CD14-positive monocyte (primary cell): ENCODE data around the gene SLCO4A1. TPM values are rescaled to one million over a fixed set of nuclear protein-coding genes. Genes with fewer than 3 reads are reported as not detected.
A peak's percentile ranks its signal among the peaks of the same experiment; 100 is the strongest.

ENCODE experiments used
- DNase-seq, 3 donors: peaks; one replicate each; pipeline ENCODE4 v3.0.0-alpha.2; 2011 to 2022
- H2AFZ ChIP-seq: 2 replicates; pipeline ENCODE4 v1.6.0; 2012; ENCODE audit warnings: mild to moderate bottlenecking, low read depth, low read length, inconsistent platforms; ENCODE audit not compliant: insufficient read depth, poor library complexity, severe bottlenecking
- H3K27ac ChIP-seq, 2 donors: 1 replicate in 1 of 2; 2 replicates in 1 of 2; pipeline ENCODE4 v1.5.1; 2012 to 2013; ENCODE audit warnings: low read length in 2 of 2, control low read depth in 1 of 2, inconsistent platforms in 1 of 2, low read depth in 1 of 2, mild to moderate bottlenecking in 1 of 2
- H3K27me3 ChIP-seq, 2 donors: one replicate each; pipeline versions ENCODE4 v1.6.0 to v1.6.1; 2011 to 2013; ENCODE audit warnings: low read length in 2 of 2; ENCODE audit not compliant: control insufficient read depth in 2 of 2, insufficient read depth in 2 of 2
- H3K36me3 ChIP-seq, 2 donors: replicated peaks in 1 of 2; 1 replicate in 1 of 2; 2 replicates in 1 of 2; pipeline versions ENCODE4 v1.5.1 to v1.6.1; 2012 to 2013; ENCODE audit warnings: low read length in 2 of 2, control low read depth in 1 of 2, inconsistent platforms in 1 of 2, mild to moderate bottlenecking in 1 of 2; ENCODE audit not compliant: insufficient read depth in 2 of 2, control insufficient read depth in 1 of 2
- H3K4me1 ChIP-seq, 2 donors: 1 replicate in 1 of 2; 2 replicates in 1 of 2; pipeline versions ENCODE4 v1.5.1 to v1.6.1; 2012 to 2013; ENCODE audit warnings: low read length in 2 of 2, control low read depth in 1 of 2, inconsistent platforms in 1 of 2, mild to moderate bottlenecking in 1 of 2, moderate library complexity in 1 of 2; ENCODE audit not compliant: insufficient read depth in 2 of 2, control insufficient read depth in 1 of 2
- H3K4me2 ChIP-seq: replicated peaks from 2 replicates; pipeline ENCODE3; 2012; ENCODE audit warnings: low read length, moderate library complexity, mild to moderate bottlenecking; ENCODE audit not compliant: poor library complexity, severe bottlenecking; ENCODE audit errors: extremely low read depth
- H3K4me3 ChIP-seq, 3 experiments: fragments of 200-600 bp in 1 of 3; sonication (generic) in 1 of 3; replicated peaks in 1 of 3; 1 replicate in 2 of 3; 2 replicates in 1 of 3; pipeline ENCODE4 v1.5.1; 2011 to 2013; ENCODE audit warnings: low read length in 3 of 3, mild to moderate bottlenecking in 3 of 3, control low read depth in 2 of 3, low read depth in 2 of 3, inconsistent platforms in 1 of 3, moderate library complexity in 1 of 3
- H3K79me2 ChIP-seq: 2 replicates; pipeline ENCODE4 v1.6.0; 2012; ENCODE audit warnings: mild to moderate bottlenecking, control low read depth, inconsistent platforms, low read length, moderate library complexity; ENCODE audit not compliant: insufficient read depth
- H3K9ac ChIP-seq: 2 replicates; pipeline ENCODE4 v1.6.0; 2017; ENCODE audit warnings: low read length, mild to moderate bottlenecking; ENCODE audit not compliant: insufficient read depth, poor library complexity, severe bottlenecking
- H3K9me3 ChIP-seq, 2 donors: replicated peaks in 1 of 2; 1 replicate in 1 of 2; 2 replicates in 1 of 2; pipeline versions ENCODE4 v1.5.1 to v1.6.1; 2012 to 2013; ENCODE audit warnings: low read length in 2 of 2, control low read depth in 1 of 2; ENCODE audit not compliant: control insufficient read depth in 1 of 2, insufficient read depth in 1 of 2
- H4K20me1 ChIP-seq: 2 replicates; pipeline ENCODE4 v1.6.0; 2012; ENCODE audit warnings: mild to moderate bottlenecking, low read length, control low read depth, moderate library complexity; ENCODE audit not compliant: insufficient read depth
- H3K27ac Mint-ChIP-seq, 7 donors: one replicate each; pipeline ENCODE4 v1.8.0; 2020; ENCODE audit warnings: mild to moderate bottlenecking in 7 of 7, mixed read lengths in 7 of 7, moderate library complexity in 6 of 7, inconsistent platforms in 2 of 7
- H3K27me3 Mint-ChIP-seq, 3 donors: one replicate each; pipeline ENCODE4 v1.8.0; 2021 to 2022; ENCODE audit warnings: low read depth in 3 of 3, mild to moderate bottlenecking in 3 of 3, mixed read lengths in 3 of 3, moderate library complexity in 3 of 3, inconsistent platforms in 1 of 3
- H3K36me3 Mint-ChIP-seq, 2 donors: one replicate each; pipeline ENCODE4 v1.8.0; 2020; ENCODE audit warnings: mixed read lengths in 2 of 2, inconsistent platforms in 1 of 2, mild to moderate bottlenecking in 1 of 2
- H3K4me1 Mint-ChIP-seq: one replicate; pipeline ENCODE4 v1.8.0; 2020; ENCODE audit warnings: mild to moderate bottlenecking, mixed read lengths
- H3K4me3 Mint-ChIP-seq, 2 donors: one replicate each; pipeline ENCODE4 v1.8.0; 2020; ENCODE audit warnings: mild to moderate bottlenecking in 2 of 2, mixed read lengths in 2 of 2, moderate library complexity in 1 of 2
- H3K9me3 Mint-ChIP-seq, 7 donors: one replicate each; pipeline ENCODE4 v1.8.0; 2020 to 2022; ENCODE audit warnings: mixed read lengths in 7 of 7, mild to moderate bottlenecking in 6 of 7, moderate library complexity in 6 of 7, inconsistent platforms in 2 of 7
- CTCF ChIP-seq: fragments of 200-600 bp; IDR thresholded peaks from one replicate; pipeline ENCODE4 v1.8.0; 2022; ENCODE audit warnings: antibody characterized with exemption, mild to moderate bottlenecking
- WGBS: methylation state at CpG from one replicate; pipeline ENCODE4 v1.1.5; 2013; ENCODE audit warnings: missing lambda C conversion rate; ENCODE audit not compliant: insufficient coverage; 5-methylcytosine and 5-hydroxymethylcytosine counted together
- intact Hi-C, 2 donors: fragments of 100-400 bp; cut with micrococcal nuclease; formaldehyde crosslinking; loops; one replicate each; pipeline versions ENCODE4 v1.15.0 to v1.15.1; 2023
- polyA plus RNA-seq, 3 donors: library from polyadenylated mRNA; depleted of rRNA in 1 of 3; unstranded in 2 of 3; stranded (reverse) in 1 of 3; fragments of 300-500 nt in 2 of 3; fragments of >200 nt in 1 of 3; fragmentation: Illumina TruSeq in 2 of 3; gene quantifications; 1 replicate in 2 of 3; 2 replicates in 1 of 3; pipeline ENCODE4 v1.2.3, GENCODE V29; 2012 to 2021

The SLCO4A1 gene
- polyA plus RNA-seq, 3 donors: 0.05 to 0.42 (median 0.26) TPM

- Histone ChIP-seq H3K9ac (no peak overlapping the region), H3K27me3 (no peaks in the 10 kb centered on the region), H2AFZ (no peak overlapping the region), H3K36me3 (no peaks in the 10 kb centered on the region), H3K79me2 (no peaks in the 10 kb centered on the region), H3K9me3 (no peaks in the 10 kb centered on the region), H3K4me1 (peaks cover 29 to 35% of the 10 kb centered on the region in 2 donors), H3K4me3 (no peak overlapping the region), H3K4me2 (no peak overlapping the region), H4K20me1 (no peaks in the 10 kb centered on the region), H3K27ac (no peak overlapping the region)
- no peak overlapping the region for H3K4me3 Mint-ChIP-seq
- no peaks in the 10 kb centered on the region for H3K36me3 Mint-ChIP-seq
- H3K27me3 Mint-ChIP-seq: peaks cover 2 to 20% (median 7%) of the 10 kb centered on the region in 3 donors
- no peak for DNase-seq
- 76% methylated on average over 4 of the region's 16 CpGs for WGBS
- H3K27ac Mint-ChIP-seq: peak overlapping the region in 4 of 7 donors; percentile 38 to 84 (median 72)
- H3K4me1 Mint-ChIP-seq: peaks cover 34% of the 10 kb centered on the region
- TF ChIP-seq CTCF: no peak
- intact Hi-C loops: no loop called here
- peaks cover 0 to 2% (median 0%) of the 10 kb centered on the region in 7 donors for H3K9me3 Mint-ChIP-seq
These were observed 54.2 kb downstream of the SLCO4A1 start for GRCh38 chr20:62696434-62696957.

- Histone ChIP-seq H3K36me3 (no peaks in the 10 kb centered on the region), H3K9me3 (no peaks in the 10 kb centered on the region), H3K9ac (no peak overlapping the region), H3K4me1 (peaks cover 29 to 35% of the 10 kb centered on the region in 2 donors), H3K27me3 (no peaks in the 10 kb centered on the region), H3K4me2 (peak overlapping the region; percentile 29), H3K27ac (peak overlapping the region in 1 of 2 donors; percentile 12), H3K79me2 (no peaks in the 10 kb centered on the region), H2AFZ (no peak overlapping the region), H3K4me3 (no peak overlapping the region), H4K20me1 (no peaks in the 10 kb centered on the region)
- DNase-seq: peak; percentile 72 to 85 (median 83)
- H3K9me3 Mint-ChIP-seq: peaks cover 0 to 2% (median 0%) of the 10 kb centered on the region in 7 donors
- H3K36me3 Mint-ChIP-seq: no peaks in the 10 kb centered on the region
- intact Hi-C loops: no loop called here
- H3K4me1 Mint-ChIP-seq: peaks cover 34% of the 10 kb centered on the region
- WGBS: 39% methylated on average over 8 of the region's 10 CpGs
- no peak overlapping the region for H3K4me3 Mint-ChIP-seq
- H3K27ac Mint-ChIP-seq: peak overlapping the region in 6 of 7 donors; percentile 25 to 74 (median 68)
- H3K27me3 Mint-ChIP-seq: peaks cover 2 to 20% (median 7%) of the 10 kb centered on the region in 3 donors
- no peak for TF ChIP-seq CTCF
These were observed 54.7 kb downstream of the SLCO4A1 start for GRCh38 chr20:62696989-62697388.
